ACHN (cell line): Measurements from ENCODE around the gene SEMA6A.
"Not testable (repeated sequence)": the region's sequence is repeated elsewhere in the genome, so short reads cannot be mapped to it uniquely, and the experiment has no call there.

Experiments
- DNase-seq: peaks from one replicate; pipeline ENCODE4 v3.0.0-alpha.2; 2015
- in situ Hi-C: cut with HindIII; loops from 2 replicates; pipeline ENCODE4 v1.10.0; 2017; ENCODE audit warnings: low sequenced_read_pairs, low pct_ligation_motif_present, low pct_unique_long_range_greater_than_20kb

SEMA6A gene

GRCh38 chr5:116559673-116560164, 14.9 kb downstream of the SEMA6A start:
- no peak for DNase-seq
- in situ Hi-C loops = no loop called here

GRCh38 chr5:116559239-116559638, 15.4 kb downstream of the SEMA6A start:
- in situ Hi-C loops = no loop called here
- no peak for DNase-seq

GRCh38 chr5:116557669-116558271, 16.9 kb downstream of the SEMA6A start:
- peak; percentile 27 for DNase-seq
- in situ Hi-C loops = no loop called here

- DNase-seq = no peak
- in situ Hi-C loops = no loop called here
These were observed 19.9 kb downstream of the SEMA6A start for GRCh38 chr5:116554764-116555163.

GRCh38 chr5:116553366-116553765, 21.3 kb downstream of the SEMA6A start:
- in situ Hi-C loops = no loop called here

GRCh38 chr5:116550082-116550481, 24.5 kb downstream of the SEMA6A start:
- in situ Hi-C loops = no loop called here
- no peak for DNase-seq

More at GRCh38 chr5:116553366-116553765, 21.3 kb downstream of the SEMA6A start:
- DNase-seq = no peak

GRCh38 chr5:116546743-116547124, 27.9 kb downstream of the SEMA6A start:
- in situ Hi-C loops = no loop called here
- DNase-seq = no peak

- in situ Hi-C loops = no loop called here
- DNase-seq = no peak
These were observed 28.4 kb downstream of the SEMA6A start for GRCh38 chr5:116546033-116546742.

- DNase-seq, in situ Hi-C loops: not testable (repeated sequence)
These were observed 29.2 kb downstream of the SEMA6A start for GRCh38 chr5:116545465-116545864.

GRCh38 chr5:116544531-116545241, 29.9 kb downstream of the SEMA6A start:
- DNase-seq = no peak
- in situ Hi-C loops = no loop called here

GRCh38 chr5:116543501-116543900, 31.1 kb downstream of the SEMA6A start:
- peak; percentile 23 for DNase-seq
- in situ Hi-C loops = no loop called here

- DNase-seq = no peak
- in situ Hi-C loops = no loop called here
These were observed 32.0 kb downstream of the SEMA6A start for GRCh38 chr5:116542619-116543018.

- in situ Hi-C loops = no loop called here
- DNase-seq = no peak
These were observed 35.4 kb downstream of the SEMA6A start for GRCh38 chr5:116539222-116539621.

- no peak for DNase-seq
These were observed 38.1 kb downstream of the SEMA6A start for GRCh38 chr5:116536316-116537083.

GRCh38 chr5:116534964-116535651, 39.5 kb downstream of the SEMA6A start:
- in situ Hi-C loops = no loop called here
- no peak for DNase-seq

More at GRCh38 chr5:116536316-116537083, 38.1 kb downstream of the SEMA6A start:
- in situ Hi-C loops = no loop called here

- peak; percentile 83 for DNase-seq
- in situ Hi-C loops = no loop called here
These were observed 41.7 kb downstream of the SEMA6A start for GRCh38 chr5:116532762-116533525.

GRCh38 chr5:116531635-116532034, 43.0 kb downstream of the SEMA6A start:
- in situ Hi-C loops = no loop called here
- DNase-seq = no peak

GRCh38 chr5:116531117-116531516, 43.5 kb downstream of the SEMA6A start:
- in situ Hi-C loops = no loop called here
- DNase-seq = no peak
